GM12878 (cell line): ENCODE measurements around the gene CFAP157. TPM values are rescaled to one million over a fixed set of nuclear protein-coding genes. Genes with fewer than 3 reads are reported as not detected.

Experiments used
- ATAC-seq: fragments of 200-7000 bp; cut with Tn5 transposase; 3 replicates; pipeline ENCODE4 v1.9.1; 2020; ENCODE audit warnings: mild to moderate bottlenecking, moderate library complexity
- BruUV-seq: library from RNA; stranded (reverse); fragments of 400-500 nt; replicated peaks from 2 replicates; lab custom pipeline; 2021; lab: Mats Ljungman, UMichigan
- CTCF ChIA-PET: fragments of 300-600 bp; sonication (Branson Sonifier 250); formaldehyde crosslinking; extraction: SDS; loops from one replicate; lab custom pipeline; 2021; ENCODE audit warnings: inconsistent platforms; lab: Yijun Ruan, JAX
- POLR2A ChIA-PET: fragments of 350-600 bp; formaldehyde crosslinking; extraction: SDS; loops from one replicate; lab custom pipeline; 2021; ENCODE audit warnings: inconsistent platforms; lab: Charles Lee
- RAD21 ChIA-PET: fragments of 300-600 bp; sonication (Branson Sonifier 250); formaldehyde crosslinking; loops from one replicate; lab custom pipeline; 2023; ENCODE audit warnings: antibody characterized with exemption; ENCODE audit not compliant: unreplicated experiment; lab: Charles Lee
- SMC1A ChIA-PET: fragments of 300-600 bp; sonication (Branson Sonifier 250); formaldehyde crosslinking; loops from one replicate; lab custom pipeline; 2023; ENCODE audit not compliant: unreplicated experiment, uncharacterized antibody; lab: Charles Lee
- DNase-seq: peaks from one replicate; pipeline ENCODE4 v3.0.0-alpha.2; 2011; ENCODE audit warnings: low read depth, low spot score
- FAIRE-seq: peaks from 3 replicates; lab custom pipeline; 2011; peaks lifted over from hg19 to GRCh38; lab: Jason Lieb, UNC
- H2AFZ ChIP-seq: 2 replicates; pipeline ENCODE4 v1.6.0; 2011; ENCODE audit warnings: low read depth, low read length, control low read depth; ENCODE audit not compliant: control insufficient read depth
- H3K27ac ChIP-seq: 2 replicates; pipeline ENCODE4 v1.5.1; 2011; ENCODE audit warnings: control low read depth; ENCODE audit not compliant: control insufficient read depth, insufficient read depth
- H3K27me3 ChIP-seq, 2 experiments: replicated peaks in 1 of 2; 2 replicates each; pipeline versions ENCODE4 v1.6.0 to v1.6.1; 2011; ENCODE audit warnings: low read length in 1 of 2; ENCODE audit not compliant: control insufficient read depth in 2 of 2, insufficient read depth in 2 of 2
- H3K36me3 ChIP-seq, 2 experiments: 2 replicates each; pipeline ENCODE4 v1.5.1; 2011; ENCODE audit warnings: low read length in 1 of 2; ENCODE audit not compliant: control insufficient read depth in 2 of 2, insufficient read depth in 2 of 2
- H3K4me1 ChIP-seq: 2 replicates; pipeline ENCODE4 v1.6.1; 2011; ENCODE audit warnings: mild to moderate bottlenecking, low read length, moderate library complexity, mixed read lengths; ENCODE audit not compliant: control insufficient read depth, insufficient read depth
- H3K4me2 ChIP-seq: 2 replicates; pipeline ENCODE4 v1.6.0; 2011; ENCODE audit warnings: control low read depth; ENCODE audit not compliant: control insufficient read depth, insufficient read depth
- H3K4me3 ChIP-seq: fragments of 200-600 bp; sonication (generic); 2 replicates; pipeline ENCODE4 v1.5.1; 2016
- H3K79me2 ChIP-seq: 2 replicates; pipeline ENCODE4 v1.6.0; 2011; ENCODE audit warnings: low read length; ENCODE audit not compliant: control insufficient read depth, insufficient read depth
- H3K9ac ChIP-seq: 2 replicates; pipeline ENCODE4 v1.8.0; 2011; ENCODE audit warnings: low read length, control low read depth, mixed read lengths; ENCODE audit not compliant: control insufficient read depth, insufficient read depth
- H3K9me3 ChIP-seq: replicated peaks from 3 replicates; pipeline ENCODE4 v1.5.1; 2011; ENCODE audit warnings: mild to moderate bottlenecking, low read length; ENCODE audit not compliant: control insufficient read depth, insufficient read depth
- H4K20me1 ChIP-seq: 2 replicates; pipeline ENCODE4 v1.6.0; 2011; ENCODE audit not compliant: control insufficient read depth, insufficient read depth
- FOS ChIP-seq: IDR thresholded peaks from 3 replicates; pipeline ENCODE4 v1.6.1; 2011; ENCODE audit warnings: borderline replicate concordance; ENCODE audit not compliant: insufficient read length; ENCODE audit errors: extremely low read depth
- FOXM1 ChIP-seq: IDR thresholded peaks from 2 replicates; pipeline ENCODE4 v1.6.1; 2012; ENCODE audit warnings: low read depth, mild to moderate bottlenecking, inconsistent platforms, low read length, moderate library complexity
- IRF4 ChIP-seq: IDR thresholded peaks from 2 replicates; pipeline ENCODE4 v1.6.1; 2011; ENCODE audit warnings: low read depth, low read length
- POLR2A ChIP-seq: IDR thresholded peaks from 2 replicates; pipeline ENCODE4 v1.6.1; 2011; ENCODE audit warnings: low read depth, mild to moderate bottlenecking, low read length
- POLR2AphosphoS2 ChIP-seq: IDR thresholded peaks from 2 replicates; pipeline ENCODE4 v1.6.1; 2011; ENCODE audit warnings: low read depth, mild to moderate bottlenecking, low read length, improper control_type of control experiment, moderate library complexity
- RCOR1 ChIP-seq: conservative IDR thresholded peaks from 2 replicates; pipeline ENCODE4 v1.6.1; 2012; ENCODE audit warnings: low read depth, low read length, improper control_type of control experiment
- RFX5 ChIP-seq: IDR thresholded peaks from 2 replicates; pipeline ENCODE4 v1.6.1; 2011; ENCODE audit warnings: low read depth, low read length, improper control_type of control experiment
- SMARCA5 ChIP-seq: fragments of 450-650 bp; IDR thresholded peaks from 2 replicates; pipeline ENCODE4 v1.6.1; 2017; ENCODE audit warnings: mild to moderate bottlenecking
- TAF1 ChIP-seq: IDR thresholded peaks from 2 replicates; pipeline ENCODE4 v1.6.1; 2011; ENCODE audit warnings: mild to moderate bottlenecking, low read depth, low read length, borderline replicate concordance
- TCF7 ChIP-seq: IDR thresholded peaks from 2 replicates; pipeline ENCODE4 v1.6.1; 2014; ENCODE audit warnings: antibody characterized with exemption, borderline replicate concordance
- YY1 ChIP-seq: IDR thresholded peaks from 2 replicates; pipeline ENCODE4 v1.6.1; 2011; ENCODE audit warnings: low read depth, mild to moderate bottlenecking, low read length
- ZSCAN29 ChIP-seq: fragments of 450-650 bp; IDR thresholded peaks from 2 replicates; pipeline ENCODE4 v1.6.1; 2017; ENCODE audit warnings: mild to moderate bottlenecking, moderate library complexity
- ZZZ3 ChIP-seq: IDR thresholded peaks from 2 replicates; pipeline ENCODE4 v1.6.1; 2011; ENCODE audit warnings: low read depth; ENCODE audit not compliant: control insufficient read depth, insufficient read length
- WGBS: methylation state at CpG from one replicate; pipeline ENCODE4 v1.1.6; 2016; ENCODE audit warnings: low lambda C conversion rate; ENCODE audit not compliant: insufficient replicate concordance, insufficient coverage; ENCODE audit errors: missing lambda C conversion rate; 5-methylcytosine and 5-hydroxymethylcytosine counted together
- in situ Hi-C: fragments of 300-500 bp; cut with MboI; formaldehyde crosslinking; loops from 9 replicates; pipeline ENCODE4 v1.14.3; 2018; ENCODE audit warnings: mixed read lengths
- intact Hi-C: fragments of 100-400 bp; cut with micrococcal nuclease; formaldehyde crosslinking; loops from one replicate; pipeline ENCODE4 v1.14.2; 2022; ENCODE audit not compliant: unreplicated experiment
- polyA plus RNA-seq, 11 experiments: library from polyadenylated mRNA; depleted of rRNA in 4 of 11; unstranded in 6 of 11; stranded (reverse) in 5 of 11; fragments of >200 nt; fragmentation: Nextera tagmentation in 4 of 11; fragmentation: Illumina TruSeq in 1 of 11; extraction: Ambion mirVana in 4 of 11; extraction: Trizol in 1 of 11; gene quantifications; 1 replicate in 1 of 11; 2 replicates in 10 of 11; pipeline versions ENCODE4 v1.2.1 to v1.2.3, GENCODE V29; 2011 to 2016; ENCODE audit warnings: inconsistent platforms in 2 of 11, missing spikeins in 2 of 11, low read depth in 1 of 11
- total RNA-seq, 4 experiments: library from RNA; depleted of rRNA in 3 of 4; stranded (reverse); fragments of >200 nt in 3 of 4; fragmentation: Illumina TruSeq in 1 of 4; extraction: Trizol in 1 of 4; gene quantifications; 2 replicates each; pipeline versions ENCODE4 v1.2.1 to v1.2.3, GENCODE V29; 2013 to 2021
- TF ChIP-seq, protein P1 (sequence below): fragments of 450-650 bp; IDR thresholded peaks from 2 replicates; pipeline ENCODE4 v1.6.1; 2017; ENCODE audit warnings: borderline replicate concordance
- TF ChIP-seq, protein P2 (sequence below): fragments of 450-650 bp; IDR thresholded peaks from 2 replicates; pipeline ENCODE4 v1.6.1; 2017; ENCODE audit warnings: mild to moderate bottlenecking, low read depth, inconsistent platforms; ENCODE audit not compliant: poor library complexity, severe bottlenecking

CFAP157 gene
- total and polyA plus RNA-seq, 10 of the 15 experiments (the other 5 are each of a cell fraction or from before 2014, with no cell fraction given): 0.08 to 0.72 TPM; not detected in 8

DNA sequence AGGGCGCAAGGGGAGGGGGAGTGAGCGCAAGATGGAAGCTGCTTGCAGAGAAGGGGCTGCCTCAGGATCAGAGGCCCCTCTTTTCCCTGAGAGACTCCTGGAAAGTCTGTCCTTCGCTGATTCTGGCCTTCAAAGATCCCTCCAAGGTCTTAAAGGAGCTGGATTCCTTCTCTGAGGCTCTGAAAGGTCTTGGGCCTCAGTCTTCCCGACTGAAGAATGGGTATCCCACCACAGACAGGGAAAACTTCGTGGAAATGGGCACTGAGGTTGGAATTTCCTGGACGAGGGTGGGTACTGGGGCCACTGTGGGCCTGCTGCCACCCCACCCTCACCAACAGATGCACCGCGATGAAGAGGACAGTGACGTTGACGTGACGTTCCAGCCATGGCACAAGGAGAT lies 5.6 kb downstream of the CFAP157 start:
- DNase-seq: no peak
- no peaks in the 10 kb centered on the region for H3K27me3 ChIP-seq
- no peak for TF ChIP-seq RCOR1
- no peak for TF ChIP-seq POLR2A
- no peak for TF ChIP-seq FOS
- TF ChIP-seq POLR2AphosphoS2: no peak
- no peak for TF ChIP-seq TCF7
- TF ChIP-seq YY1: no peak
- no peak for TF ChIP-seq SMARCA5
- TF ChIP-seq TAF1: no peak
- TF ChIP-seq IRF4: no peak
- TF ChIP-seq FOXM1: no peak
- TF ChIP-seq, all 136 proteins: peak for 0
- FAIRE-seq: no peak
- Histone ChIP-seq H3K4me1 (peaks cover 6% of the 10 kb centered on the region; the same call in 1 of the 2 replicates), H2AFZ (no peak overlapping the region), H4K20me1 (no peaks in the 10 kb centered on the region), H3K79me2 (no peaks in the 10 kb centered on the region), H3K4me3 (no peak overlapping the region), H3K9me3 (no peaks in the 10 kb centered on the region; the same call in 2 of the 3 replicates), H3K9ac (no peak overlapping the region), H3K27ac (no peak overlapping the region), H3K4me2 (no peak overlapping the region), H3K36me3 (no peaks in the 10 kb centered on the region; a peak in 1 of 4 replicates)
- intact Hi-C loops: no loop called here
- RAD21 ChIA-PET: no interaction called here
- WGBS: 86% methylated on average over 11 of the region's 11 CpGs
- POLR2A ChIA-PET: no interaction called here
- BruUV-seq: no TSS peak
- in situ Hi-C loops: no loop called here
- SMC1A ChIA-PET: no interaction called here
- CTCF ChIA-PET: interaction anchor here (1.1 kb wide), 1 partner anchor 198 kb away, joined by 3 read pairs; no protein-coding TSS in a partner anchor
- no peak for ATAC-seq

DNA sequence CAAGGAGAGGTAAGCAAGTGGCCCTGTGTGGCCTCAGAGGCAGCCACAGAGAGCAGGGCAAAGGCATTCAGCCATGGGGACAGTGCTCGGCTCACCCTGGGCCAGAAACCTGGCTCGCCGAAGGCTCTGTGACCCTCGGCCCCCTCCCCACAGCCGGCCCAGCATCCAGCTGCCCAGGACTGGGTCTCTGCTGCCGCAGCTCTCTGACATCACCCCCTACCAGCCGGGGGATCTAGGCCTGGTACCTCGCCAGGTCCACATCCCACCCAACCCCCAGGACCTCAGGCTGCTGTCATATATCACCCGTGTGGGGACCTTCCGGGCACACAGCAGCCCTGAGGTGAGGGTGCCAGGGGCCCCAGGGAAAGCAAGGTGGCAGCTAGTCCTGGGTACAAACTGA lies 6.1 kb downstream of the CFAP157 start:
- DNase-seq (no peak), FAIRE-seq (no peak), ATAC-seq (no peak)
- H3K4me2 ChIP-seq: no peak overlapping the region
- no peaks in the 10 kb centered on the region for H3K79me2 ChIP-seq
- no peaks in the 10 kb centered on the region; the same call in 2 of the 3 replicates for H3K9me3 ChIP-seq
- ChIA-PET POLR2A (no interaction called here), RAD21 (no interaction called here), SMC1A (no interaction called here), CTCF (no interaction called here)
- no peaks in the 10 kb centered on the region for H3K27me3 ChIP-seq
- no peak overlapping the region for H3K4me3 ChIP-seq
- no peaks in the 10 kb centered on the region; a peak in 1 of 4 replicates for H3K36me3 ChIP-seq
- H4K20me1 ChIP-seq: no peaks in the 10 kb centered on the region
- no peak overlapping the region for H3K27ac ChIP-seq
- BruUV-seq: no TSS peak
- peaks cover 6% of the 10 kb centered on the region; the same call in 1 of the 2 replicates for H3K4me1 ChIP-seq
- H2AFZ ChIP-seq: no peak overlapping the region
- in situ Hi-C loops: no loop called here
- WGBS: 80% methylated on average over 10 of the region's 10 CpGs
- intact Hi-C loops: no loop called here
- no peak overlapping the region for H3K9ac ChIP-seq
- TF ChIP-seq, protein P1, sequence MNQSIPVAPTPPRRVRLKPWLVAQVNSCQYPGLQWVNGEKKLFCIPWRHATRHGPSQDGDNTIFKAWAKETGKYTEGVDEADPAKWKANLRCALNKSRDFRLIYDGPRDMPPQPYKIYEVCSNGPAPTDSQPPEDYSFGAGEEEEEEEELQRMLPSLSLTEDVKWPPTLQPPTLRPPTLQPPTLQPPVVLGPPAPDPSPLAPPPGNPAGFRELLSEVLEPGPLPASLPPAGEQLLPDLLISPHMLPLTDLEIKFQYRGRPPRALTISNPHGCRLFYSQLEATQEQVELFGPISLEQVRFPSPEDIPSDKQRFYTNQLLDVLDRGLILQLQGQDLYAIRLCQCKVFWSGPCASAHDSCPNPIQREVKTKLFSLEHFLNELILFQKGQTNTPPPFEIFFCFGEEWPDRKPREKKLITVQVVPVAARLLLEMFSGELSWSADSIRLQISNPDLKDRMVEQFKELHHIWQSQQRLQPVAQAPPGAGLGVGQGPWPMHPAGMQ: no peak
- no peak for TF ChIP-seq ZZZ3
- TF ChIP-seq, protein P2, sequence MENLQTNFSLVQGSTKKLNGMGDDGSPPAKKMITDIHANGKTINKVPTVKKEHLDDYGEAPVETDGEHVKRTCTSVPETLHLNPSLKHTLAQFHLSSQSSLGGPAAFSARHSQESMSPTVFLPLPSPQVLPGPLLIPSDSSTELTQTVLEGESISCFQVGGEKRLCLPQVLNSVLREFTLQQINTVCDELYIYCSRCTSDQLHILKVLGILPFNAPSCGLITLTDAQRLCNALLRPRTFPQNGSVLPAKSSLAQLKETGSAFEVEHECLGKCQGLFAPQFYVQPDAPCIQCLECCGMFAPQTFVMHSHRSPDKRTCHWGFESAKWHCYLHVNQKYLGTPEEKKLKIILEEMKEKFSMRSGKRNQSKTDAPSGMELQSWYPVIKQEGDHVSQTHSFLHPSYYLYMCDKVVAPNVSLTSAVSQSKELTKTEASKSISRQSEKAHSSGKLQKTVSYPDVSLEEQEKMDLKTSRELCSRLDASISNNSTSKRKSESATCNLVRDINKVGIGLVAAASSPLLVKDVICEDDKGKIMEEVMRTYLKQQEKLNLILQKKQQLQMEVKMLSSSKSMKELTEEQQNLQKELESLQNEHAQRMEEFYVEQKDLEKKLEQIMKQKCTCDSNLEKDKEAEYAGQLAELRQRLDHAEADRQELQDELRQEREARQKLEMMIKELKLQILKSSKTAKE: no peak
- TF ChIP-seq ZSCAN29: no peak
- TF ChIP-seq RFX5: no peak
